Ishikawa (cell line): Measurements from ENCODE around the gene NBAS.

Source experiments
- CEBPB ChIP-seq: IDR thresholded peaks from 2 replicates; pipeline ENCODE4 v1.6.1; 2012
- CREB1 ChIP-seq: IDR thresholded peaks from 2 replicates; pipeline ENCODE4 v1.6.1; 2012; ENCODE audit warnings: low read depth
- EP300 ChIP-seq: IDR thresholded peaks from 2 replicates; pipeline ENCODE4 v1.6.1; 2012; ENCODE audit warnings: borderline replicate concordance
- FOXM1 ChIP-seq: IDR thresholded peaks from 2 replicates; pipeline ENCODE4 v1.6.1; 2012; ENCODE audit warnings: low read depth, borderline replicate concordance
- NFIC ChIP-seq: IDR thresholded peaks from 2 replicates; pipeline ENCODE4 v1.6.1; 2012
- RAD21 ChIP-seq: IDR thresholded peaks from 2 replicates; pipeline ENCODE4 v1.6.1; 2012; ENCODE audit warnings: low read depth
- TAF1 ChIP-seq: IDR thresholded peaks from 2 replicates; pipeline ENCODE4 v1.6.1; 2012; ENCODE audit warnings: low read depth, mild to moderate bottlenecking
- TCF12 ChIP-seq: IDR thresholded peaks from 2 replicates; pipeline ENCODE4 v1.6.1; 2012; ENCODE audit warnings: low read depth
- YY1 ChIP-seq: IDR thresholded peaks from 2 replicates; pipeline ENCODE4 v1.6.1; 2012; ENCODE audit warnings: low read depth
- ZBTB7A ChIP-seq: IDR thresholded peaks from 2 replicates; pipeline ENCODE4 v1.6.1; 2012; ENCODE audit warnings: low read depth
- TF ChIP-seq, protein P1 (sequence below): IDR thresholded peaks from 2 replicates; pipeline ENCODE4 v1.6.1; 2012; ENCODE audit warnings: low read depth, mild to moderate bottlenecking
- TF ChIP-seq, protein P2 (sequence below): IDR thresholded peaks from 2 replicates; pipeline ENCODE4 v1.6.1; 2012
- TF ChIP-seq, protein P3 (sequence below): IDR thresholded peaks from 2 replicates; pipeline ENCODE4 v1.6.1; 2012

DNA sequence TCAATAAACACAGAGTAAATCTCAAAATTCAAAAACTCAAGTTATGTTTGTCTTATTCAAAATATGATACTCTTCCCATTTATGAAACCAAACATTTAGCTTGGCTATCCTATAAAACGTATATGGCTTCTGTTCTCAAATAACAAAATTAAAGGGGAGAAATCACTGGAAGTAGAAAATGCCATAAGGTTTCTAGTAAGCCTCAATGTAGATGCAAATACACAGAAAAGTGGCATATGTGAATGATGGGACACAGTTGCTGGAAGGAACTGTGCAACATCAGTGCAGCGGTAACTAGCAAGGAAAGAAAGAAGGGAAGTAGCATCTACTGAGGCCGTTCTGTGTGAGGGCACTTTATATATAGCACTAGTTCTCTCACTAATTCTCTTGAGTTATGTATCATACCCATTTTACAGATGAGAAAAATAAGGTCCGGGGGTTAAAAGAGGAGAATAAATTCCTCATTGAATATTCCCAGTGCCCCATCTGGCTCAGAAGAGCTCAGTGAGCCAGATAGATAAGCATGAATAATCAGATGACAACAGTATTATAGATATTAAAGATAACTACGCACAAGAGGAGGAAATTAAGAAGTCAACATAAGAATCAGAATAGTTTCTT, 27.2 kb downstream of the NBAS start:
- TF ChIP-seq CEBPB (no peak), TAF1 (no peak), TCF12 (no peak), YY1 (no peak), EP300 (no peak), RAD21 (no peak), ZBTB7A (no peak), FOXM1 (no peak), NFIC (no peak), CREB1 (no peak)
- TF ChIP-seq, protein P1, sequence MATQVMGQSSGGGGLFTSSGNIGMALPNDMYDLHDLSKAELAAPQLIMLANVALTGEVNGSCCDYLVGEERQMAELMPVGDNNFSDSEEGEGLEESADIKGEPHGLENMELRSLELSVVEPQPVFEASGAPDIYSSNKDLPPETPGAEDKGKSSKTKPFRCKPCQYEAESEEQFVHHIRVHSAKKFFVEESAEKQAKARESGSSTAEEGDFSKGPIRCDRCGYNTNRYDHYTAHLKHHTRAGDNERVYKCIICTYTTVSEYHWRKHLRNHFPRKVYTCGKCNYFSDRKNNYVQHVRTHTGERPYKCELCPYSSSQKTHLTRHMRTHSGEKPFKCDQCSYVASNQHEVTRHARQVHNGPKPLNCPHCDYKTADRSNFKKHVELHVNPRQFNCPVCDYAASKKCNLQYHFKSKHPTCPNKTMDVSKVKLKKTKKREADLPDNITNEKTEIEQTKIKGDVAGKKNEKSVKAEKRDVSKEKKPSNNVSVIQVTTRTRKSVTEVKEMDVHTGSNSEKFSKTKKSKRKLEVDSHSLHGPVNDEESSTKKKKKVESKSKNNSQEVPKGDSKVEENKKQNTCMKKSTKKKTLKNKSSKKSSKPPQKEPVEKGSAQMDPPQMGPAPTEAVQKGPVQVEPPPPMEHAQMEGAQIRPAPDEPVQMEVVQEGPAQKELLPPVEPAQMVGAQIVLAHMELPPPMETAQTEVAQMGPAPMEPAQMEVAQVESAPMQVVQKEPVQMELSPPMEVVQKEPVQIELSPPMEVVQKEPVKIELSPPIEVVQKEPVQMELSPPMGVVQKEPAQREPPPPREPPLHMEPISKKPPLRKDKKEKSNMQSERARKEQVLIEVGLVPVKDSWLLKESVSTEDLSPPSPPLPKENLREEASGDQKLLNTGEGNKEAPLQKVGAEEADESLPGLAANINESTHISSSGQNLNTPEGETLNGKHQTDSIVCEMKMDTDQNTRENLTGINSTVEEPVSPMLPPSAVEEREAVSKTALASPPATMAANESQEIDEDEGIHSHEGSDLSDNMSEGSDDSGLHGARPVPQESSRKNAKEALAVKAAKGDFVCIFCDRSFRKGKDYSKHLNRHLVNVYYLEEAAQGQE: no peak
- TF ChIP-seq, protein P2, sequence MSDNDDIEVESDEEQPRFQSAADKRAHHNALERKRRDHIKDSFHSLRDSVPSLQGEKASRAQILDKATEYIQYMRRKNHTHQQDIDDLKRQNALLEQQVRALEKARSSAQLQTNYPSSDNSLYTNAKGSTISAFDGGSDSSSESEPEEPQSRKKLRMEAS: no peak
- TF ChIP-seq, protein P3, sequence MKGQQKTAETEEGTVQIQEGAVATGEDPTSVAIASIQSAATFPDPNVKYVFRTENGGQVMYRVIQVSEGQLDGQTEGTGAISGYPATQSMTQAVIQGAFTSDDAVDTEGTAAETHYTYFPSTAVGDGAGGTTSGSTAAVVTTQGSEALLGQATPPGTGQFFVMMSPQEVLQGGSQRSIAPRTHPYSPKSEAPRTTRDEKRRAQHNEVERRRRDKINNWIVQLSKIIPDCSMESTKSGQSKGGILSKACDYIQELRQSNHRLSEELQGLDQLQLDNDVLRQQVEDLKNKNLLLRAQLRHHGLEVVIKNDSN: no peak
